PC-3 (cell line): ENCODE measurements around the gene PDIK1L.

Experiments
- CTCF ChIP-seq: fragments of 300-600 bp; sonication (generic); conservative IDR thresholded peaks from 2 replicates; pipeline ENCODE4 v1.5.1; 2017; ENCODE audit warnings: antibody characterized with exemption, low read depth, mild to moderate bottlenecking, low read length
- EZH2 ChIP-seq: fragments of 300-600 bp; sonication (generic); IDR thresholded peaks from one replicate; pipeline ENCODE4 v1.6.1; 2017; ENCODE audit warnings: antibody characterized with exemption, mild to moderate bottlenecking, low read length; ENCODE audit not compliant: unreplicated experiment
- EZH2phosphoT487 ChIP-seq: fragments of 300-600 bp; sonication (generic); IDR thresholded peaks from 2 replicates; pipeline ENCODE4 v1.6.1; 2018; ENCODE audit warnings: mild to moderate bottlenecking, antibody characterized with exemption, low read length, borderline replicate concordance

DNA sequence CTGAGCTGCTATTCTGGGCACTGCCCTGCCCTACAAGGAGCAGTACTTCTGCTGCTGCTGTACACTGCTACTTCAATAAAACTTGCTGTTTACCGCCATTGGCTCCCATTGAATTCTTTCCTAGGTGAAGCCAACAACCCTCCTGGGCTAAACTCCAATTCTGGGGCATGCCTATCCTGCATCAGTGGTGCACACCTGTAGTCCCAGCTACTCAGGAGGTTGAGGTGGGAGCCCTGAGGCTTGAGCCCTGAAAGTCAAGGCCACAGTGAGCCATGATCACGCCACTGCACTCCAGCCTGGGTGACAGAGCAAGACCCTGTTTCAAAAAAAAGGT lies 21.2 kb downstream of the PDIK1L start:
- no peak for TF ChIP-seq EZH2phosphoT487
- TF ChIP-seq CTCF: no peak
- TF ChIP-seq EZH2: no peak
